ENCODE results near the gene PEAK1. TPM values are rescaled to one million over a fixed set of nuclear protein-coding genes. Genes with fewer than 3 reads are reported as not detected.

The PEAK1 gene
- total and polyA plus RNA-seq, 9 of the 15 experiments (the other 6 are each of a cell fraction or from before 2014, with no cell fraction given): 0.99 to 22.4 (median 10.8) TPM

GRCh38 chr15:77096541-77096940 lies 323.4 kb downstream of the PEAK1 start (continued):
- TF ChIP-seq ETV6 (IDR thresholded peaks at IDR 0.05; ENCODE audit: borderline replicate concordance in 1 of 2, low read depth in 2 of 2, low read length in 1 of 2) (no peak), ETV6 (CRISPR knock-in tag; IDR thresholded peaks at IDR 0.05; ENCODE audit: borderline replicate concordance) (no peak), ZNF224 (CRISPR knock-in tag; IDR thresholded peaks at IDR 0.05) (no peak), ARID4B (CRISPR knock-in tag; IDR thresholded peaks at IDR 0.05) (no peak), KLF6 (CRISPR knock-in tag; IDR thresholded peaks at IDR 0.05; ENCODE audit: borderline replicate concordance) (no peak)

DNA sequence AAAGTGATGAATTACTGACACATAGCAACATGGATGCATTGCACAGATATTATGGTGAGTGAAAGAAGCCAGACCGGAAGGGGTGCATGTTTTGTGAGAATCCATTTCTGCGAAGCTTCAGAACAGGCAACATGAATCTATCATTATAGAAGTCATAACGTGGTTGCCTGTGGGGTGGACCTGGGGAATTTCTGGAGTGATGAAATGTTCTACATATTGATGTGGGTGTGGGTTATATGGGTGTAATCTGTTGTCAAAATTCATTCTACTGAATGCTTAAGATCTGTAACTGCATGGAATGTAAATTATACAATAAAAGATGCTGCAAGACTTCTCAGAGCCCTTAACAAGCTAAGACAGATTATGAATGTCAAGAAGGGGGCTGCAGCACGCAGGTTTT lies 323.8 kb downstream of the PEAK1 start:
- intact Hi-C loops (cut with micrococcal nuclease): loop anchor here (5.0 kb wide), 1 partner anchor 69 kb away; no protein-coding TSS in a partner anchor
- peaks cover 0 to 32% of the 10 kb centered on the region in 2 experiments; a peak in 3 of 5 replicates for H3K27me3 ChIP-seq (ENCODE audit: control insufficient read depth in 2 of 2, insufficient read depth in 2 of 2, low read length in 2 of 2)
- no peak overlapping the region for H3K9ac ChIP-seq (ENCODE audit: insufficient read depth in 1 of 2, low read depth in 2 of 2, low read length in 2 of 2)
- peaks cover 4% of the 10 kb centered on the region; the same call in 1 of the 2 replicates for H4K20me1 ChIP-seq (replicated peaks; ENCODE audit: control insufficient read depth, insufficient read depth, low read length)
- in situ Hi-C loops (cut with MboI): no loop called here
- H3K79me2 ChIP-seq (ENCODE audit: control insufficient read depth, insufficient read depth, low read length): no peaks in the 10 kb centered on the region
- no peaks in the 10 kb centered on the region for H3K36me3 ChIP-seq (ENCODE audit: control insufficient read depth, insufficient read depth, low read length)
- no peak overlapping the region for H3K27ac ChIP-seq (ENCODE audit: extremely low read depth, low read depth, low read length)
- FAIRE-seq: no peak
- no peak overlapping the region for H3K4me3 ChIP-seq
- DNase-seq (ENCODE audit: extremely low read depth in 1 of 4, low spot score in 3 of 4): no peak
- WGBS (ENCODE audit: insufficient coverage, low coverage, missing lambda C conversion rate): 13% methylated on average over 4 of the region's 4 CpGs
- H3K9me1 ChIP-seq (ENCODE audit: control insufficient read depth, insufficient read depth, low read length): no peaks in the 10 kb centered on the region
- no TSS peak for BruUV-seq (replicated peaks)
- H3K4me2 ChIP-seq (ENCODE audit: insufficient read depth, low read length): no peak overlapping the region
- CTCF ChIA-PET (ENCODE audit: low intra/inter-chr PET ratio): no interaction called here
- ATAC-seq: no peak
- H3K9me3 ChIP-seq (replicated peaks; ENCODE audit: control insufficient read depth, insufficient read depth, low read depth, low read length): no peaks in the 10 kb centered on the region
- no peak overlapping the region for H2AFZ ChIP-seq (ENCODE audit: low read depth, low read length)
- POLR2A ChIA-PET: no interaction called here
- H3K4me1 ChIP-seq (replicated peaks in 1 of 2; ENCODE audit: control insufficient read depth in 2 of 2, insufficient read depth in 2 of 2, low read length in 2 of 2): no peaks in the 10 kb centered on the region
- TF ChIP-seq SAFB (IDR thresholded peaks at IDR 0.05; ENCODE audit: borderline replicate concordance, low read depth, low read length) (no peak), E2F3 (CRISPR knock-in tag; IDR thresholded peaks at IDR 0.05) (no peak), PRPF4 (IDR thresholded peaks at IDR 0.05; ENCODE audit: insufficient read depth, low read depth, low read length, poor library complexity, severe bottlenecking) (no peak), RHOXF2B (CRISPR knock-in tag; conservative IDR thresholded peaks at IDR 0.05) (no peak), FUS (optimal IDR thresholded peaks at IDR 0.05; ENCODE audit: low read depth, low read length) (no peak)

Measured in K562 (cell line).